ENCODE measurements around the gene LGALS9.
"Not testable (repeated sequence)": the region's sequence is repeated elsewhere in the genome, so short reads cannot be mapped to it uniquely, and the experiment has no call there.

The LGALS9 gene

GRCh38 chr17:27677191-27677590 lies 46.2 kb downstream of the LGALS9 start:
- no peak for DNase-seq (ENCODE audit: low read depth)
- TF ChIP-seq, protein P1, sequence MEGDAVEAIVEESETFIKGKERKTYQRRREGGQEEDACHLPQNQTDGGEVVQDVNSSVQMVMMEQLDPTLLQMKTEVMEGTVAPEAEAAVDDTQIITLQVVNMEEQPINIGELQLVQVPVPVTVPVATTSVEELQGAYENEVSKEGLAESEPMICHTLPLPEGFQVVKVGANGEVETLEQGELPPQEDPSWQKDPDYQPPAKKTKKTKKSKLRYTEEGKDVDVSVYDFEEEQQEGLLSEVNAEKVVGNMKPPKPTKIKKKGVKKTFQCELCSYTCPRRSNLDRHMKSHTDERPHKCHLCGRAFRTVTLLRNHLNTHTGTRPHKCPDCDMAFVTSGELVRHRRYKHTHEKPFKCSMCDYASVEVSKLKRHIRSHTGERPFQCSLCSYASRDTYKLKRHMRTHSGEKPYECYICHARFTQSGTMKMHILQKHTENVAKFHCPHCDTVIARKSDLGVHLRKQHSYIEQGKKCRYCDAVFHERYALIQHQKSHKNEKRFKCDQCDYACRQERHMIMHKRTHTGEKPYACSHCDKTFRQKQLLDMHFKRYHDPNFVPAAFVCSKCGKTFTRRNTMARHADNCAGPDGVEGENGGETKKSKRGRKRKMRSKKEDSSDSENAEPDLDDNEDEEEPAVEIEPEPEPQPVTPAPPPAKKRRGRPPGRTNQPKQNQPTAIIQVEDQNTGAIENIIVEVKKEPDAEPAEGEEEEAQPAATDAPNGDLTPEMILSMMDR (IDR thresholded peaks at IDR 0.05; ENCODE audit: control insufficient read depth, insufficient read depth, low read depth, low read length, missing control alignments), result no peak
- no peak overlapping the region for H3K4me3 ChIP-seq (ENCODE audit: control insufficient read depth, low read depth, low read length)

DNA sequence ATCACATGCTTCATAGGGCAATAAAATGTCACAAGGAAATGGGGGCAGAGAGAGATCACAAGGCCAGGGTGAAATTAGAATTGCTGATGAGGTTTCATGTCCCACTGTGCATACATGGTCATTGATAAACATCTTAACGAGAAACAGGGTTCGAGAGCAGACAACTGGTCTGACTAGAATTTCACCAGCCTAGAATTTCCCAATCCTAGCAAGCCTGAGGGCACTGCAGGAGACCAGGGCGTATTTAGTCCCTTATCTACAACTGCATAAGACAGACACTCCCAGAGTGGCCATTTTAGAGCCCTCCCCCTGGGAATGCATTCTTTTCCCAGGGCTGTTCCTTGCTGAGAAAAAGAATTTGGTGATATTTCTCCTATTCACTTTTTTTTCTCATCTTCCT lies 55.3 kb downstream of the LGALS9 start:
- not testable (repeated sequence) for H3K4me3 ChIP-seq (ENCODE audit: control insufficient read depth, low read depth, low read length); DNase-seq (ENCODE audit: low read depth)

DNA sequence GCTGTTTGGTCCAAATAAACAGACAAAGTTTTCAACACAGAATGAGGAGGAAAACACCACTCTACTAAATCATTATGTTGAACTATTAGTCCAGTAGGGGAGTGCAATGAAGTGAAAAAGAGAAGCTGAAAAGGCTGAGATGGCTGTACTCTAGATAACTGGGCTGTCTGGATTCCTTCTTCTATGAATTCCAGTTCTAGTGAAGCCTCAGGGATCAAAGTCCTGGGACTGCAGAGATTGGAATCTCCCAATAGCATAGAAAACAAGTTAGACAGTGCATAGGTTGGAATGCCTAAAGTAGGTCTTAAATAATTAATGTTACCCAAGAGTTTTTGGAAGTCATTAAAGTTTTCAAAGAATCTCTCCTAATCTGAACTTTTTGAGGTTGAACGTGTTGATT lies 59.9 kb downstream of the LGALS9 start:
- H3K4me3 ChIP-seq (ENCODE audit: control insufficient read depth, low read depth, low read length), result no peak overlapping the region
- TF ChIP-seq, protein P1 (IDR thresholded peaks at IDR 0.05; ENCODE audit: control insufficient read depth, insufficient read depth, low read depth, low read length, missing control alignments), result no peak
- no peak for DNase-seq (ENCODE audit: low read depth)

GRCh38 chr17:27695254-27695814 lies 64.3 kb downstream of the LGALS9 start:
- not testable (repeated sequence) for DNase-seq (ENCODE audit: low read depth); H3K4me3 ChIP-seq (ENCODE audit: control insufficient read depth, low read depth, low read length)

Data from AG09309 (cell line).